IgD-negative memory B cell (primary cell): Measurements from ENCODE around the gene NRP1. TPM values are rescaled to one million over a fixed set of nuclear protein-coding genes. Genes with fewer than 3 reads are reported as not detected.
"Not testable (repeated sequence)": the region's sequence is repeated elsewhere in the genome, so short reads cannot be mapped to it uniquely, and the experiment has no call there.

Source experiments
- H3K27ac Mint-ChIP-seq, 3 donors: one replicate each; pipeline ENCODE4 v1.8.0; 2020 to 2022; ENCODE audit warnings: mild to moderate bottlenecking in 3 of 3, mixed read lengths in 3 of 3, moderate library complexity in 1 of 3
- H3K27me3 Mint-ChIP-seq: one replicate; pipeline ENCODE4 v1.8.0; 2021; ENCODE audit warnings: mixed read lengths
- H3K36me3 Mint-ChIP-seq: one replicate; pipeline ENCODE4 v1.8.0; 2020; ENCODE audit warnings: mild to moderate bottlenecking, mixed read lengths
- H3K4me1 Mint-ChIP-seq, 3 donors: one replicate each; pipeline ENCODE4 v1.8.0; 2020 to 2022; ENCODE audit warnings: mixed read lengths in 3 of 3, mild to moderate bottlenecking in 1 of 3
- H3K4me3 Mint-ChIP-seq, 4 donors: one replicate each; pipeline ENCODE4 v1.8.0; 2020 to 2022; ENCODE audit warnings: mild to moderate bottlenecking in 4 of 4, mixed read lengths in 4 of 4, moderate library complexity in 3 of 4
- H3K9me3 Mint-ChIP-seq, 3 donors: one replicate each; pipeline ENCODE4 v1.8.0; 2020 to 2021; ENCODE audit warnings: mixed read lengths in 3 of 3, mild to moderate bottlenecking in 1 of 3
- polyA plus RNA-seq: library from polyadenylated mRNA; unstranded; fragments of 300-500 nt; fragmentation: Illumina TruSeq; gene quantifications from one replicate; pipeline ENCODE4 v1.2.3, GENCODE V29; 2021

Gene NRP1
- polyA plus RNA-seq, 1 donor from 2014 or later = not detected

DNA sequence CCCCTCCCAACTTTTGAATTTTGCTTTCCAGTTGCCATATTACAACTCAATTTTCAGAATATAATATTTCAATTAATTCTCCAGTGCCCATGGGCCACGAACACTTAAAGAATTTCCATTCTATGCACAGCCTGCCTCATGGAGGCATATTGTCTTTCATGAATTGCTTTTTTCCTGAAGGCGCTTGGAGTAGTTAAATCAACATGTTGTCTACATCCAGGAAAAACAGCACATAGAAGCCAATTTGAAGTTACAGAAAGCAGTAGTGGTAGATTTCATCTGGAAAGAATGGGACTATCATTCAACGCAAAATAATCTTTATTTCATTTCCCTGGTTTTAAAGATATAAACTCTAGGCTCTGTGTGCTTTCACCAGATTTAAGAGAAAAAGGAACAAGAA is 106.0 kb downstream of the NRP1 start:
- Mint-ChIP-seq H3K36me3 (no peaks in the 10 kb centered on the region), H3K4me1 (no peaks in the 10 kb centered on the region)

DNA sequence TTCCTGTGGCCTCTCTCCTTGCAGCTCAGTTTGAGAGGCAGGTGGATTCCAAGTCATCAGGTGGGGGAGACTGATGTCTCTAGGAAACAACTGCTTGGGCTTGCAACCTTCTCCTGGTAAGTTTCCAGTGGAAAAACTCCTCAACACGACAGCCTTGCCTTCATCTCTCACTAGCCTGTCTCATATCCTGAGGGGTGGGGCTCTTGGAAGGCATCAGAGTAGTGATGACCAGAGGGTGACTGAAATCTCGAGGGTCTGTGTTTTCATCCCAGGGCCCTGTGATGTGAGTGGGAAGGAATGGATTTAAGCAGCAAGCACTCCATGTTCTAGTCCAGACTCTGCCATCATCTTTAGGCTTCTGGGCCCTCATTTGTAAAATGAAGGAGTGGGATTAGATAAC is 107.0 kb downstream of the NRP1 start:
- Mint-ChIP-seq H3K9me3 (no peaks in the 10 kb centered on the region), H3K4me1 (no peaks in the 10 kb centered on the region), H3K27ac (no peak overlapping the region), H3K4me3 (no peak overlapping the region), H3K36me3 (no peaks in the 10 kb centered on the region), H3K27me3 (peaks cover 10% of the 10 kb centered on the region)

More for the DNA sequence above, 106.0 kb downstream of the NRP1 start:
- Mint-ChIP-seq H3K27me3 (peaks cover 10% of the 10 kb centered on the region), H3K9me3 (no peaks in the 10 kb centered on the region), H3K27ac (no peak overlapping the region), H3K4me3 (no peak overlapping the region)

DNA sequence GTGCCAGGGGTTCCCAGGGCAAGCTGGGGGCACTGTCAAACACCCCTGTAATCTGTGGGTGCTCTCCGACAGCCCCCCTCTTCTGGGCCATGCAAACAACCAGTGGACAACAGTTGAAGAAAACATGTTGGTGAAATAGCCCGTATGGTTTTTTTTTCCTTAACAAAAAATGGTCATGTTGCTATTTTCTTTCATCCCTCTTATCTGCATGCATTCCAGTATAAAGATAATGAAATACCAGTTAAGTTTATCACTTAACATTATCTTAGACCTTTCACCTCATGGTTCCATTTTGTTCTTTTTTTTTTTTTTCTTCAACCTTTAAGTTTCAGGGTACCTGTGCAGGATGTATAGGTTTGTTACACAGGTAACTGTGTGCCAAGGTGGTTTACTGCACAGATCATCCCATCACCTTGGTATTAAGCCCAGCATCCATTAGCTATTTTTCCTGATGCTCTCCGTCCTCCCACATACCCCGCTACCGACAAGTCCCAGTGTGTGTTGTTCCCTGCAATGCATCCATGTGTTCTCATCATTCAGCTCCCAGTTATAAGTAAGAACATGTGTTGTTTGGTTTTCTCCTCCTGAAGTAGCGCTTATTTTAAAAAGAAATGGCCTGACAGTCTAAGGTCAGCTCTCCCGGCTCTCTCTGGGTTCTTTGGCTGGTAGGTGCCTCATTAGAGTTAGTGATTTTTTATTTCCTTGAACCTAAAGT is 110.1 kb downstream of the NRP1 start:
- no peaks in the 10 kb centered on the region for H3K4me1 Mint-ChIP-seq
- peaks cover 0 to 2% (median 0%) of the 10 kb centered on the region in 3 donors for H3K9me3 Mint-ChIP-seq
- no peaks in the 10 kb centered on the region for H3K36me3 Mint-ChIP-seq
- peaks cover 10% of the 10 kb centered on the region for H3K27me3 Mint-ChIP-seq
- H3K4me3 Mint-ChIP-seq = no peak overlapping the region
- H3K27ac Mint-ChIP-seq = no peak overlapping the region

DNA sequence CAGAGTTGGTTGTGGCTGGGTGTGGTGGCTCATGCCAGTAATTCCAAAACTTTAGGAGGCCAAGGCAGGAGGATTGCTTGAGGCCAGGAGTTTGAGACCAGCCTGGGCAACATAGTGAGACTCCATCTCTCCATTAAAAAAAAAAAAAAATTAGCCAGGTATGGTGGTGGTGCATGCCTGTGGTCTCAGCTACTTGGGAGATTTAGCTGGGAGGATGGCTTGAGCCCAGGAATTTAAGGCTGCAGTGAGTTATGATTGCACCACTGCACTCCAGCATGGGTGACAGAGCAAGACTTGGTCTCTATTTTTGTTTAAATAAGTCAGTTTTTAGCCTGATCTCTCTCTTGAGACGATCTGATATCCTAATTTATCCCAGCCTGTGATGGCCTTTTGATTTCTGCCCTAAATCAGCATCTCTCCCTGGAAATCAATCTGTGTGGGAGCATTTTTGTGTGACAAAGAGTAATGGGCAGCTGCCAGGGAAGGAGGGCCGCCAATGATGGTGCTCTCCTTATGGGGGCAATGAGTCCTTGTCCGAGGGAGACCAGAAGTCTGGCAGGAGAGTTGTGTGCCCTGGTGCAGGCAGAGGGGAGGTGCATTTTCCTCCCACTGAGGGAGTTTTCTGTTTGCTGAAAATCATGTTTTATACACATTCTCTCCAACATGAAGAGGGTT is 111.0 kb downstream of the NRP1 start:
- H3K4me3 Mint-ChIP-seq = no peak overlapping the region

DNA sequence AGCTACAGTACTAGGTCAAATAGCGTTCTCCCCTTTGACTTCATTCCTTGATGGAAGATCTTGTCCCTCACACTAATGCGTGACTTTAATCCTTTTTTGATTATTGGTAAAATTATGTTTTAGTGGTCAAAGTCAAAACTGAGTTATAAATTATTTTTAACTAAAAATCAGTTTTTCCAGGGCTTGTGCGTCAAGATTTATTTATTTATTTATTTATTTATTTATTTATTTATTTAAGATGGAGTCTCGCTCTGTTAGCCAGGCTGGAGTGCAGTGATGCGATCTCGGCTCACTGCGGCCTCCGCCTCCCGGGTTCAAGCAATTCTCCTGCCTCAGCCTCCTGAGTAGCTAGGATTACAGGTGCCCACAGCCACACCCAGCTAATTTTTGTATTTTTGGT is 112.2 kb downstream of the NRP1 start:
- not testable (repeated sequence) for H3K27ac Mint-ChIP-seq, H3K4me1 Mint-ChIP-seq, H3K9me3 Mint-ChIP-seq, H3K36me3 Mint-ChIP-seq, H3K4me3 Mint-ChIP-seq
- peaks cover 12% of the 10 kb centered on the region for H3K27me3 Mint-ChIP-seq

More for the DNA sequence above, 111.0 kb downstream of the NRP1 start:
- Mint-ChIP-seq H3K27me3 (peaks cover 10% of the 10 kb centered on the region), H3K9me3 (peaks cover 0 to 2% (median 0%) of the 10 kb centered on the region in 3 donors), H3K36me3 (no peaks in the 10 kb centered on the region), H3K27ac (no peak overlapping the region), H3K4me1 (no peaks in the 10 kb centered on the region)

DNA sequence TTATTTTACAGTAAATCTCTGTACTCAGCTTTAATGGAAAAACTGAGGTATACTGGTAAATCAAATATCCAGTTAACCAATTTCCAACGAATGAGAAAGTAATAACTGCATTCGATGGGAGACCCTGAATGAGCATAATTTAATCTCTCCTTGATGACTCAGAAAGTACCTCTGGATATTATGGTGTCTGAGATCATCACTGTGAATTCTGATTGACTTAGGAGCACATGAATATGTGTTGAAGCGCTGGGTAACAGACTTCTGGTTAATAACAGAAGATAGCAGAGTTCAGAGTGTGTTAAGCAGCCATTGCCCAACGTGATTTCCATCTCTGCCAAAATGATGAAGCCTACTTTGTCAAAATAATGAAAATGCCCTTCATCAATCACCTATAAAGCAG is 116.6 kb downstream of the NRP1 start:
- no peaks in the 10 kb centered on the region for H3K36me3 Mint-ChIP-seq
- no peak overlapping the region for H3K27ac Mint-ChIP-seq
- peaks cover 0 to 2% (median 0%) of the 10 kb centered on the region in 3 donors for H3K4me1 Mint-ChIP-seq
- H3K4me3 Mint-ChIP-seq = no peak overlapping the region
- peaks cover 0 to 4% (median 2%) of the 10 kb centered on the region in 3 donors for H3K9me3 Mint-ChIP-seq
- H3K27me3 Mint-ChIP-seq = peaks cover 5% of the 10 kb centered on the region

DNA sequence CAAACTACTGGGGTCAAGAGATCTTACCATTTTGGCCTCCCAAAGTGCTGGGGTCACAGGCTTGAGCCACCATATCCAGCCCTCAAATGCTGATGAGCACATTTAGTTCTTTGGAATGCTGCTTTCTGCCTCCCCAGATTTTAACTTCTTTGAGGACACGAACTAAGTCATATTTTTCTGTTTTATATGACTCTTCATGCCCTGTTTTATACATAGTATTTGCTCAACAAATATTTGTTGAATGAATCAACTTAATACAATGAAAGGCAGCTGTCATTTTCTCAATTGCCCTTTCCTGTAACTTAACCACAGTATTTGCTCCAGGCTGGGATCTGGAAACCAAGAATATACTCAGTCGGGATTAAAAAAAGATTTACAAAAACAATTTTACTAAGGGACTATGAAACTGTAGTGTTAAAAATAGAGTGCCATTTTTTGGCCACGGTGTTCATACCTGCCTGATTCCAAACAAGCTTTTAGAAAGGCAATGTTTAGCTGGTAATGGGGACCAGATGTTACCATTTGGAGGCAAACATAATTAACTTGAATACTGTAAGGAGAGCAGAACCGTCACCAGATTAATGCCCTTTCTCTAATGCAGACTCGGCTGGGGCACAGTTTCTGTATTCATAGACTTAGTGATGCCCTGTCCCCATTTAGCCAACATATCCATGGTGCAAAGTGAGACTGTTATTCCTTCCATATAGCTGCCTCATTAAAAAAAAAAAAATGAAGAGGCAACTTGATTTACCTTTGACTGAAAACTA is 117.6 kb downstream of the NRP1 start:
- peaks cover 8% of the 10 kb centered on the region for H3K27me3 Mint-ChIP-seq
- H3K9me3 Mint-ChIP-seq = peaks cover 0 to 4% (median 2%) of the 10 kb centered on the region in 3 donors
- peaks cover 0 to 2% (median 0%) of the 10 kb centered on the region in 3 donors for H3K4me1 Mint-ChIP-seq
- no peak overlapping the region for H3K27ac Mint-ChIP-seq
- no peak overlapping the region for H3K4me3 Mint-ChIP-seq
- no peaks in the 10 kb centered on the region for H3K36me3 Mint-ChIP-seq

DNA sequence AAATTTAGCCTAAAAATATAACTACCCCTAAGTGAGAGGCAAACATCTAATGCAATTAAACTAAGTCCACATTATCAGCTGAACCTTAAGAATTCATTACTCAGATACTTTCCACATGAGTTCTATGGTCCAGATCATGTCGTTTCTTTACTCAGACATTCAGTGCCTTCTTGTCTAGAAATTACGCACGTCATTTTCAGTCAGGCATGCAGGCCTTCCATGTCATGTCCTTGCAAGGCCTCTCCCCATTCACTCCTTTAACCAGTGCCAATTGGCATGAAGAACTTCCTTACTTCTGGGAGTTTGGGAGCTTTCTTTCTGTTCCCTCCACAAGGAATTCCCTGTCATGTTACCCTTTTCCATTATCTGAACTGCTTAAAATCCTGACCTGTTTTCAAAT is 118.8 kb downstream of the NRP1 start:
- H3K36me3 Mint-ChIP-seq = no peaks in the 10 kb centered on the region
- H3K27me3 Mint-ChIP-seq = peaks cover 9% of the 10 kb centered on the region
- peaks cover 0 to 6% (median 4%) of the 10 kb centered on the region in 3 donors for H3K4me1 Mint-ChIP-seq
- no peak overlapping the region for H3K27ac Mint-ChIP-seq
- H3K9me3 Mint-ChIP-seq = peaks cover 0 to 4% (median 2%) of the 10 kb centered on the region in 3 donors
- no peak overlapping the region for H3K4me3 Mint-ChIP-seq

DNA sequence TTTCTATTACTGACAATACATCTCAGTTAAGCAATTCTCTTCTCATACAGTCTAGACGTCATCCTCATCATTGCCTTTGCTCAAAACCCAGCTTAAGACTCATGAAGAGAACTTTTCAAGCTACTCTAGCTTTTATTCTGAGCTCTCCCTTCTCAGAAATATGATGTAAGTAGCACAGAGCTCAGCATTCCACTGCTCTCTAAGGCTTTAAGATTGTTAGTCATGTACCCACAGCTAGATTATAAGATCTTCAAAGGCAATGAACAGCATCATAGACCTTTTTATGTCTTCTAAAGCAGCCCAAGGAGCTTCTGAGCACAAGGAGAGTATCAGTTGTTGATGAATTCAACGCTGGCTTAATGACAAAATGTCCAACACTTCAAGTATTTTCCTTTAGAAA is 119.3 kb downstream of the NRP1 start:
- Mint-ChIP-seq H3K27ac (no peak overlapping the region), H3K9me3 (peaks cover 0 to 4% (median 0%) of the 10 kb centered on the region in 3 donors), H3K36me3 (no peaks in the 10 kb centered on the region), H3K4me3 (no peak overlapping the region), H3K4me1 (peaks cover 0 to 6% (median 4%) of the 10 kb centered on the region in 3 donors), H3K27me3 (peaks cover 8% of the 10 kb centered on the region)

DNA sequence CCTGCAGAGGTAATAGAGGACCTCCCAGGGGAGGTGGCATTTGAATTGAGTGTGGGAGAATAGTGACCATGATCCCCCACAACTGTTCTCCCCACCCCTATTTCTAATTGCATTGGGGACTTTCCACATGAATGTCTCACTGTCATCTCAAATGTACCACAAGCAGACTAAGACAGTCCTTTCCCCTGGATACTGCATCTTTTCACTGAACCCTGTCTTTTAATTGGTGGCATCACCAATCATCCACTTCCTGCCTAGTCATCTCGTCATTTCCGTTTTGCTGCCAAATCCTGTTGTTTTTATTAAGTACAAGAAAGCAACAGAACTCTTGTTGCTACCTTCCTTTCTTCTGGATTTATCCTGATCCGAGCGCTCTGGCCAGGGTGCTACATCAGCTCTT is 120.3 kb downstream of the NRP1 start:
- peaks cover 8% of the 10 kb centered on the region for H3K27me3 Mint-ChIP-seq
- peaks cover 0 to 4% (median 0%) of the 10 kb centered on the region in 3 donors for H3K9me3 Mint-ChIP-seq
- no peak overlapping the region for H3K27ac Mint-ChIP-seq
- no peak overlapping the region for H3K4me3 Mint-ChIP-seq
- no peaks in the 10 kb centered on the region for H3K36me3 Mint-ChIP-seq
- peaks cover 0 to 6% (median 4%) of the 10 kb centered on the region in 3 donors for H3K4me1 Mint-ChIP-seq

DNA sequence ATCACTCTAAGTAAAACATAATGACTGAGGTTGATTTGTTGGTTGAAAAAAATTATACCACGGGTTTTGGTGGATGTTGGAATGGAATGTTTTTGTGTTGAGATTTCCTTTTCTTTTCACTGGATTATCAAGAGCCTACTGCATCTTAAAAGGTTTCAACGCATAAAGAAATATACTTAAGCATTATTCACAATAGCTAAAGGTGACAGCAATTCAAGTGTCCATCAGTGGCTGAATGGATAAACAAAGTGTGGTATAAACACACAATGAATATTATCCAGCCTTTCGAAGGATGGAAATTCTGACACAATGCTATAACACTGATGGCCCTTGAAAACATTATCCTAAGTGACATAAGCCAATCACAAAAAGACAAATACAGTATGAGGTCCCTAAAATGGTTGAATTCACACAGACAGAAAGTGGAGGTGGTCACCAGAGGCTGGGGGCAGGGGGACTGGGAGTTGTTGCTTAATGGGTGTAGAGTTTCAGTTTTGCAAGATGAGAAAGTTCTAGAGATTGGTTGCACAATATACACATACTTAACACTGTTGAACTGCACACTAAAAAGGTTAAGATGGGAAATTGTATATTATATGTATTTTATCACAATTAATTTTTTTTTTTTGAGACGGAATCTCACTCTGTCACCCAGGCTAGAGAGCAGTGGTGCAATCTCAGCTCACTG is 122.3 kb downstream of the NRP1 start:
- peaks cover 6% of the 10 kb centered on the region for H3K27me3 Mint-ChIP-seq
- no peak overlapping the region for H3K27ac Mint-ChIP-seq
- H3K9me3 Mint-ChIP-seq = peaks cover 0 to 4% (median 0%) of the 10 kb centered on the region in 3 donors

DNA sequence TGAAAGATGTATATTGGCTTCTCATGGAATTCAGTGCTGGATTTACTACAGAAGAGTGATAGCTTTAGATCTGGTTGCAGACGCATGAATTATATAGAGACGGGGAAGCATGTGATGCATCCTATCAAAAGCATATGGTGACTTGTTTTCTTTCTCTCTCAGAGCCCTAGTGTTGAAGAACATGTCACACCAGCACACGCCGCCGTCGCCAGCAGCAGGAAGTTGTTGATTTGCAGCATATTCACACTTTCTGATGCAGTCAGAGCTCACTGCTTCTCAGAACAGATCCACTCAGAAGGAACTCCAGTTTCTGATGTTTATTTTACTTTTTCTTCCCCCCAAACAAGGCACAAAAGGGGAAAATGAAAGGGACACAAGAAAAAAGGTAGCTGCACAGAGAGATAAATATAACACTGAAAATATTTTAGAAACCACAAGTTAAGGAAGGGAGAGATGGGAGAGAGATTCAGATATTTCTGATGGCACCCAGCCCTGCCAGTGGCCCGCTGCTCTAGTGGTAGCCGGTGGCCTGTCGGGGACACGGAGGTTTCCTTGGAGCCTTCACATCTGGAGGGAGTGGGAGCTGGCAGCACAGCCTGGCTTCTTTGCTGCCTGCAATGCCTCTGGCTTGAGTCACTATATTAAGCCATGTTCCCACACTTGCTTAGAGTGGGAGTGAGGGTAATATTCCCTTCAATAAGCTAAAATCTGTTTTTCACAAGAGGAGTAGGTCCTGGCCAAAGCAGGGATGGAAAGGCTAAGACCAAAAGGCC is 123.2 kb downstream of the NRP1 start:
- peaks cover 6% of the 10 kb centered on the region for H3K27me3 Mint-ChIP-seq
- H3K36me3 Mint-ChIP-seq = no peaks in the 10 kb centered on the region
- H3K4me1 Mint-ChIP-seq = peaks cover 0 to 6% (median 4%) of the 10 kb centered on the region in 3 donors
- peak overlapping the region in 1 of 4 donors; percentile 28 for H3K4me3 Mint-ChIP-seq
- peak overlapping the region in 1 of 3 donors; percentile 18 for H3K27ac Mint-ChIP-seq
- peaks cover 0 to 4% (median 0%) of the 10 kb centered on the region in 3 donors for H3K9me3 Mint-ChIP-seq

More for the DNA sequence above, 122.3 kb downstream of the NRP1 start:
- Mint-ChIP-seq H3K4me3 (no peak overlapping the region), H3K4me1 (peaks cover 0 to 6% (median 4%) of the 10 kb centered on the region in 3 donors), H3K36me3 (no peaks in the 10 kb centered on the region)

DNA sequence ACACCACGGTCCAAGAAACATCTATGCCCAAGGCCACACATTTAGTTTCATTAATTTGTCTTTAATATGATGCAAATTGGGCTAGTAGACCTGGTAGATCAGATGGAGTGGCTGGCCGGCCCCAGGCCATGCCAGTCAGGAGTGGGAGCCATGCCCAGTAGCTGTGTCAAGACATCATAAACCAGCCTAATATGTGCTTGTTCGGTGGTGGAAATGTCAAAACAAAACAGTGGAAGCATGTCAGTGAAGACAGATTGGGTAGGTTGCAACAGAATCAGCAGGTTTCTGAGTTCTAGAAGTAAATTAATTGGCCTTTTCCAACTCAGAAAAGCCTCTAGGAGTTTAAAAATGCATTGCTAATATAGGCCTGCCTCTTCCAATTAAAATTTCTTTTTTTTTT is 124.7 kb downstream of the NRP1 start:
- H3K4me3 Mint-ChIP-seq = no peak overlapping the region
- H3K27ac Mint-ChIP-seq = no peak overlapping the region
- H3K36me3 Mint-ChIP-seq = no peaks in the 10 kb centered on the region

DNA sequence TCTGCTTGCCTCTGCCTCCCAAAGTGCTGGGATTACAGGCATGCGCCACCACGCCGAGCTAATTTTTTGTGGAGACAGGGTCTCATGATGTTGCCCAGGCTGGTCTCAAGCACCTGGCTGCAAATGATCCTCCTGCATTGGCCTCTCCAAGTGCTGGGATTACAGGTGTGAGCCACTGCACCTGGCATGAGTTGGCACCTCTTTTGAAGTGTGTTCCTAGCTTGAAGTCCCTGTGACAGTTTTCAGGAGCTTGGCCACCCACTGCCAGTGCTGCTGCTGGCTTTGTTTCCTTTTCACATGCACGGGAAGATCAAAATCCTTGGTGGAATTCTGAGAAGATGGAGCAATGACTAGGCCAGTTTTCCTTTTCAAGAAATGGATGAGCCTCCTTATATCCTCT is 126.3 kb downstream of the NRP1 start:
- H3K36me3 Mint-ChIP-seq = no peaks in the 10 kb centered on the region
- H3K4me3 Mint-ChIP-seq = no peak overlapping the region
- peaks cover 0 to 4% (median 4%) of the 10 kb centered on the region in 3 donors for H3K4me1 Mint-ChIP-seq
- H3K27me3 Mint-ChIP-seq = peaks cover 4% of the 10 kb centered on the region
- no peak overlapping the region for H3K27ac Mint-ChIP-seq
- peaks cover 0 to 5% (median 0%) of the 10 kb centered on the region in 3 donors for H3K9me3 Mint-ChIP-seq

More for the DNA sequence above, 124.7 kb downstream of the NRP1 start:
- H3K9me3 Mint-ChIP-seq = peaks cover 0 to 5% (median 4%) of the 10 kb centered on the region in 3 donors
- H3K4me1 Mint-ChIP-seq = peaks cover 0 to 6% (median 4%) of the 10 kb centered on the region in 3 donors
- H3K27me3 Mint-ChIP-seq = peaks cover 4% of the 10 kb centered on the region
